Measurements from ENCODE around the gene CDC42EP2.

Gene CDC42EP2

DNA sequence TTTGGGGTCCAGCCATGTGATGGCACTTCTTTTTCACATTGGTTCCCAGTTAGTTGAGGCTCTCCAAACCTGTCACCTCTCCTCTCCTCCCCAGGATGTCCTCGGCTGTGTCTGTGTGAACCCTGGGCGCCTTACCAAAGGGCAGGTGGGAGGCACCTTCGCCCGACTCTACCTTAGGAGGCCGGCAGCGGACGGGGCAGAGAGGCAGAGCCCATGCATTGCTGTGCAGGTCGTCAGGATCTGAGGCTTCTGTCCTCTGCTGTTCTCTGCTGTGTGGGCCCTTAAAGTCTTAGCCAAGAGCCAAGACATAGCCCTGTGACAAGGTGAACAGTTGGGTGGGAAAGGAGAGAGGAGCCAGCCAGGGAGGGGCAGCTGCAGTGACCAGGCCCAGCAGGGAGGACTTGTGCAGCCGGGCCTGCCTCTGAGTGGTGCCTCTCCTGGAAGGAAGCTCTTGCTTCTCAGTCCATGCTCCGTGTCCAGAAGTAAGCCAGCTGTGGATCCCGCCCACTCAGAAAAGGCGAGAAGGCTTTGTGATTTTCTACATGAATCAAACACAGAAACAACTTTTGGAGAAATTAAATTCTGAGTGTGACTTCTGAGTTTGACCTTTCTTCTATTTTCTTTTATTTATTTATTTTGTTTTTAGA, 17.5 kb upstream of the CDC42EP2 start:
- TF ChIP-seq, protein P1, sequence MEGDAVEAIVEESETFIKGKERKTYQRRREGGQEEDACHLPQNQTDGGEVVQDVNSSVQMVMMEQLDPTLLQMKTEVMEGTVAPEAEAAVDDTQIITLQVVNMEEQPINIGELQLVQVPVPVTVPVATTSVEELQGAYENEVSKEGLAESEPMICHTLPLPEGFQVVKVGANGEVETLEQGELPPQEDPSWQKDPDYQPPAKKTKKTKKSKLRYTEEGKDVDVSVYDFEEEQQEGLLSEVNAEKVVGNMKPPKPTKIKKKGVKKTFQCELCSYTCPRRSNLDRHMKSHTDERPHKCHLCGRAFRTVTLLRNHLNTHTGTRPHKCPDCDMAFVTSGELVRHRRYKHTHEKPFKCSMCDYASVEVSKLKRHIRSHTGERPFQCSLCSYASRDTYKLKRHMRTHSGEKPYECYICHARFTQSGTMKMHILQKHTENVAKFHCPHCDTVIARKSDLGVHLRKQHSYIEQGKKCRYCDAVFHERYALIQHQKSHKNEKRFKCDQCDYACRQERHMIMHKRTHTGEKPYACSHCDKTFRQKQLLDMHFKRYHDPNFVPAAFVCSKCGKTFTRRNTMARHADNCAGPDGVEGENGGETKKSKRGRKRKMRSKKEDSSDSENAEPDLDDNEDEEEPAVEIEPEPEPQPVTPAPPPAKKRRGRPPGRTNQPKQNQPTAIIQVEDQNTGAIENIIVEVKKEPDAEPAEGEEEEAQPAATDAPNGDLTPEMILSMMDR (IDR thresholded peaks at IDR 0.05; ENCODE audit: insufficient read depth, missing control alignments) = no peak
- DNase-seq (ENCODE audit: insufficient read length, low spot score) = no peak
- no peak for FAIRE-seq

DNA sequence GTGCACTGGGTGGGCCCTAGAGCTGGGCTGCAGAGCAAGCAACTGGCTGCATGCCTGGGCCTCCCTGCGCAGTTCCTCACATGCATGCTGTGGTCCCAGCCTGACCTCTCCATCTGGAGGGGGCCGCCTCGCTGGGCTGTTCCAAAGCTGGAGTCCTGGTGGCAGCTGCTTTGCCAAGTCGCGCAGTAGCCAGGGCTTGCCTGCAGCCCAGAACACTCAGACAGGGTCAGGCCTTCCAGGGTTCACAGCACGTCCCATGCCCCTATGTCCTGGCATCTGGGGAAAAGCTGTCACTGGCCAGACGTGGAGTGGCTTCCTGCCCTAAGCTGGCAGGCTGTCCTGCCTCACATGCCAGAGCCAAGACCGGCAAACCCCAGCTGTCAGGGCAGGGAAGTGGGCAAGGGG, 16.5 kb upstream of the CDC42EP2 start:
- TF ChIP-seq, protein P1 (IDR thresholded peaks at IDR 0.05; ENCODE audit: insufficient read depth, missing control alignments) = no peak
- DNase-seq (ENCODE audit: insufficient read length, low spot score) = no peak
- no peak for FAIRE-seq

DNA sequence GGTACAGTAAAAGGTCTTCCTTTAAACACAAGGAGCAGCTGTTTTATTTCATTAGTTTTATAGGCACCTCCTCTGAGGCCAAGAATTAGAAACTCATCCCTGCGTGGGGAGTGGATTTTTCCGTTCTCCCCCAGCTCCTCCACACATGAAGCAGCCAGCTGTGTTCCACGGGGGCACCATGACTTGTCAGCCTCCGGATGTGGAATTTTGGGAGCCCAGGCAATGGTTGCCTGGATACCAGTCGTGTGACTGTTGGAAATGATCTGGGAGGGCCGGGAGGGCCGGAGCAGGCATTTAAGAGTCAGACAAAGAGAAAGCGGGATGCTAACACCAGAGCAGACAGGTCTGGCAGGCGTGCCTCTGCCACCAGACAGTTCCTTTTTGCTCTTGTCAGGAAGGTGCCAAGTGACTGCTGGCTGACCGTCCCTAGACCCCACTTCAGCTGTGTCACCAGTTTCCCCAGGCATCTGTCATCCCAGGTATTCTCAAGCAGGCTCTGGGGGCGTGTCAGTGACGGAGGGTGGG, 15.9 kb upstream of the CDC42EP2 start:
- no peak for FAIRE-seq
- TF ChIP-seq, protein P1 (IDR thresholded peaks at IDR 0.05; ENCODE audit: insufficient read depth, missing control alignments) = no peak
- no peak for DNase-seq (ENCODE audit: insufficient read length, low spot score)

DNA sequence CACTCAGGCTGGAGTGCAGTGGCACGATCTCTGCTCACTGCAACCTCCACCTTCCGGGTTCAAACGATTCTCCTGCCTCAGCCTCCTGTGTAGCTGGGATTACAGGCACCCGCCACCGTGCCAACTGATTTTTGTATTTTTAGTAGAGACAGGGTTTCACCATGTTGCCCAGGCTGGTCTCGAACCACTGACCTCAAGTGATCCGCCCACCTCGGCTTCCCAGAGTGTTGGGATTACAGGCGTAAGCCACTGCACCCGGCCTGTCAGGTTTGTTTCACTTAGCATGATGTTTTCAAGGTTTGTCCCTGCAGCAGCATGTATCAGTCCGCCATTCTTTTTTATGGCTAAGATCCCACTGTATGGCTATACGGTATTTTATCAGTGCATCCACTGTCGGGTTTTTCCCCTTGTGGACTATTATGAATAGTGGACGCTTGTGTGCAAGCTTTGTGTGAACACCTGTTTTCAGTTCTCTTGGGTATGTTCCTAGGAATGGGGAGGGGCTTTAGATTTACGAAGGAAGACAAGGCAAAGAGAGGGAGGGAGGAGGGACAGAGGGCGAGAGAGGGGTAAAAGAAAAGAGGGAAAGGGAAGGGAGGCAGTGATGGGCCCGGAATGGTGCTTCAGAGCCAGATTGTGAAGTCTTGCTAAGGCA, 13.9 kb upstream of the CDC42EP2 start:
- no peak for FAIRE-seq
- DNase-seq (ENCODE audit: insufficient read length, low spot score) = no peak
- TF ChIP-seq, protein P1 (IDR thresholded peaks at IDR 0.05; ENCODE audit: insufficient read depth, missing control alignments) = no peak

DNA sequence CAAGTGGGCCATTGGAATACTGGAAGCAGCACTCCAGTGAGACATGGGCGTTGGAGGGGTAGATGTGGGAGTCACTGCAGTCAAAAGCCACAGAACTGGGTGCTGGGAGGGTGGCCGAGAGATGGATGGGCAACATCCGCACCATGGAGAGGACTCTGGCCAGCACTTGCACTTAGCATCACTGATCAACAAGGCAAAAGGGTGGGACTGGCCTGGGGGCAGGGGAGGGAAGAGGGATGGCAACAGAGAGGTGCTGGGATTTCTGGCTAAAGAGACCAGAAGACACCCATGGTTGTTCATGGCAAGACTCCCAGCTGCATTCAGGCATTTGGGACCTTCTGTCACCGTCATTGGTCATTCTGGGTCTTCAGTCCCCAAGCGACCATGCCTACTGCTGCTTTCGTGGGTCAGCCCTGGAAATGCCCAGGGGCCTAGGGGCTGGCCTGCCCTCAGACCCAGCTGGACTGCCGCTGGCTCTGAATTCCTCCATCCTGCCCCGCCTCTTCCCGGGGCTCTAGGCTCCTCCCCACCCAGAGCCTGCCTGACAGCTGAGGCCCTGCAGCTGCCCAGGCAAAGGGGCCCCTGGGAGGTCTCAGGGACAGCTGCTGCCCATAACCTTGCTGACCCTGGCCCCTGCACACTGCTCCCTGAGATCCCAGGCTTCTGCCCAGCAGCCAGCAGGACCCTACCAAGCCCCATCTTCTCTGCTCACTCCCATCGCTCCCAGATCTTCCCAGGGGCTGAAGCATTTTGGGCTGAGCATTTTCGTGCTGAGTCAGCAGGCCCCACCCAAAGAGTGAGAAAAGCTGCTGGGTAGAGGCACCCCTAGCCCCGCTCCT, 13.0 kb upstream of the CDC42EP2 start:
- TF ChIP-seq, protein P1 (IDR thresholded peaks at IDR 0.05; ENCODE audit: insufficient read depth, missing control alignments) = no peak
- FAIRE-seq (no peak), DNase-seq (ENCODE audit: insufficient read length, low spot score) (no peak)

DNA sequence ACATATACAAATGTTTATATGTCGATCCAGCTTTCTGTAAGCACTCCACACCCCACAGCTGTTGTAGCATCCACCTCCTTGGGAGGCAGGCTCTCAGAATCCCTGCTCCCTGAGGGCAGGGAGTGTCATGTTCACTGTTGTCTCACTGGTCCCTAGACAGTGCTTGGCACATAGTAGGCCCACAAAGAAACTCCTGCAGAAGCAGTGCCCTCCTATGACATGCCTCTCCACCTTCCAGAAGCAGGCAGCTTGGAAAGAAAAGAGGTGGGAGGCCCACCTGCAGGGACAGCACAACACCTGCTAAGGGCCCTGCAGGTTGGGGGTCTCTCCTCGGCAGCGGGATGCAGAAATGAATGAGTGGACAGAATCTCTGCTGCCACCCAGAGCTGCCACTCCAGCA, 11.1 kb upstream of the CDC42EP2 start:
- DNase-seq (ENCODE audit: insufficient read length, low spot score) (no peak), FAIRE-seq (no peak)
- TF ChIP-seq, protein P1 (IDR thresholded peaks at IDR 0.05; ENCODE audit: insufficient read depth, missing control alignments) = no peak

All from D721Med (cell line).